Neuron (in vitro differentiated cells): ENCODE measurements around the gene SPECC1L.

ENCODE experiments used
- H2AFZ ChIP-seq: one replicate; pipeline ENCODE4 v1.6.1; 2013; ENCODE audit warnings: low read depth, mild to moderate bottlenecking, inconsistent platforms, low read length, moderate library complexity
- H3K27me3 ChIP-seq: one replicate; pipeline ENCODE4 v1.6.1; 2013; ENCODE audit warnings: low read length; ENCODE audit not compliant: insufficient read depth
- H3K36me3 ChIP-seq: one replicate; pipeline ENCODE4 v1.6.1; 2013; ENCODE audit warnings: low read length; ENCODE audit not compliant: insufficient read depth
- H3K4me1 ChIP-seq: one replicate; pipeline ENCODE4 v1.6.1; 2013; ENCODE audit warnings: low read length; ENCODE audit not compliant: insufficient read depth
- H3K4me3 ChIP-seq: 2 replicates; pipeline ENCODE4 v1.5.1; 2013; ENCODE audit warnings: mild to moderate bottlenecking, low read length, moderate library complexity
- H3K9me3 ChIP-seq: one replicate; pipeline ENCODE4 v1.6.1; 2013; ENCODE audit warnings: low read length

SPECC1L gene

GRCh38 chr22:24465566-24465965, 194.9 kb downstream of the SPECC1L start:
- Histone ChIP-seq H3K9me3 (no peaks in the 10 kb centered on the region), H3K4me1 (peaks cover 17% of the 10 kb centered on the region), H3K27me3 (no peaks in the 10 kb centered on the region), H2AFZ (no peak overlapping the region), H3K4me3 (no peak overlapping the region), H3K36me3 (no peaks in the 10 kb centered on the region)

- Histone ChIP-seq H3K4me3 (no peak overlapping the region), H3K4me1 (peaks cover 17% of the 10 kb centered on the region), H3K36me3 (no peaks in the 10 kb centered on the region), H3K27me3 (no peaks in the 10 kb centered on the region), H3K9me3 (no peaks in the 10 kb centered on the region), H2AFZ (no peak overlapping the region)
Measured at GRCh38 chr22:24465975-24466374, 195.3 kb downstream of the SPECC1L start.

- Histone ChIP-seq H3K36me3 (no peaks in the 10 kb centered on the region), H3K4me1 (peaks cover 17% of the 10 kb centered on the region), H3K4me3 (no peak overlapping the region), H2AFZ (no peak overlapping the region), H3K27me3 (peaks cover 2% of the 10 kb centered on the region), H3K9me3 (no peaks in the 10 kb centered on the region)
Measured at GRCh38 chr22:24466716-24467328, 196.2 kb downstream of the SPECC1L start.

- Histone ChIP-seq H3K4me1 (peaks cover 17% of the 10 kb centered on the region), H3K9me3 (no peaks in the 10 kb centered on the region), H2AFZ (no peak overlapping the region), H3K4me3 (no peak overlapping the region), H3K36me3 (no peaks in the 10 kb centered on the region), H3K27me3 (peaks cover 4% of the 10 kb centered on the region)
Measured at GRCh38 chr22:24467340-24467739, 196.7 kb downstream of the SPECC1L start.
